ENCODE results near the gene ASPDH. TPM values are rescaled to one million over a fixed set of nuclear protein-coding genes. Genes with fewer than 3 reads are reported as not detected.

The ASPDH gene
- polyA plus RNA-seq, 4 donors = 7.2 to 13.3 (median 10.6) TPM

Other genes starting within 250 kb of the ASPDH start
- 10 to 100 TPM; 25.0 to 82.0 (median 48.5) TPM for gene KCNC3, start 184.5 kb downstream of the ASPDH start, polyA plus RNA-seq (ENCODE audit: insufficient read length in 4 of 4)
- gene NAPSA, start 148.3 kb downstream of the ASPDH start, polyA plus RNA-seq (ENCODE audit: insufficient read length in 4 of 4) = 10 to 100 TPM in 2 of 4 donors, 1 to 10 TPM in 2; 9.0 to 11.0 (median 10.0) TPM
- 10 to 100 TPM; 28.9 to 45.4 (median 40.2) TPM for gene NR1H2, start 137.5 kb downstream of the ASPDH start, polyA plus RNA-seq (ENCODE audit: insufficient read length in 4 of 4)
- gene POLD1, start 129.6 kb downstream of the ASPDH start, polyA plus RNA-seq (ENCODE audit: insufficient read length in 4 of 4) = 10 to 100 TPM; 16.5 to 40.5 (median 33.7) TPM
- 1 to 10 TPM in 2 of 4 donors, under 1 TPM in 2; 0.46 to 1.3 (median 0.90) TPM for gene SPIB, start 95.0 kb downstream of the ASPDH start, polyA plus RNA-seq (ENCODE audit: insufficient read length in 4 of 4)
- 1 to 10 TPM in 3 of 4 donors, under 1 TPM in 1; 0.86 to 1.9 (median 1.2) TPM for gene MYBPC2, start 81.0 kb downstream of the ASPDH start, polyA plus RNA-seq (ENCODE audit: insufficient read length in 4 of 4)
- 100 to 1,000 TPM; 109 to 209 (median 150) TPM for gene EMC10, start 37.4 kb downstream of the ASPDH start, polyA plus RNA-seq (ENCODE audit: insufficient read length in 4 of 4)
- gene GARIN5A, start 37.1 kb downstream of the ASPDH start, polyA plus RNA-seq (ENCODE audit: insufficient read length in 4 of 4) = 10 to 100 TPM in 2 of 4 donors, 1 to 10 TPM in 2; 6.6 to 12.4 (median 9.5) TPM
- 10 to 100 TPM in 3 of 4 donors, 1 to 10 TPM in 1; 8.9 to 20.2 (median 15.2) TPM for gene JOSD2, start 2.7 kb downstream of the ASPDH start, polyA plus RNA-seq (ENCODE audit: insufficient read length in 4 of 4)
- 10 to 100 TPM; 15.0 to 27.1 (median 22.9) TPM for gene LRRC4B, start 54.5 kb upstream of the ASPDH start, polyA plus RNA-seq (ENCODE audit: insufficient read length in 4 of 4)
- 1 to 10 TPM in 1 of 4 donors, under 1 TPM in 3; 0.54 to 1.4 (median 0.73) TPM for gene SYT3, start 126.0 kb upstream of the ASPDH start, polyA plus RNA-seq (ENCODE audit: insufficient read length in 4 of 4)
- gene C19orf81, start 135.5 kb upstream of the ASPDH start, polyA plus RNA-seq (ENCODE audit: insufficient read length in 4 of 4) = 1 to 10 TPM; 1.3 to 5.1 (median 3.4) TPM
- 1 to 10 TPM; 4.3 to 9.9 (median 6.9) TPM for gene SHANK1, start 205.9 kb upstream of the ASPDH start, polyA plus RNA-seq (ENCODE audit: insufficient read length in 4 of 4)
- 10 to 100 TPM; 30.0 to 45.4 (median 35.2) TPM for gene CLEC11A, start 209.5 kb upstream of the ASPDH start, polyA plus RNA-seq (ENCODE audit: insufficient read length in 4 of 4)